ENCODE measurements around the gene CWC27.

- no peak for TF ChIP-seq CTCF (IDR thresholded peaks at IDR 0.05)
- TF ChIP-seq POLR2A (IDR thresholded peaks at IDR 0.05): no peak
Observed at GRCh38 chr5:64836190-64836755, 67.5 kb downstream of the CWC27 start.
